IPS DF 6.9 (cell line): ENCODE measurements around the gene NAPB.

ENCODE experiments used
- DNase-seq: peaks from one replicate; pipeline ENCODE4 v3.0.0-alpha.2; 2013; ENCODE audit warnings: low read depth, low spot score
- H3K27ac ChIP-seq: one replicate; pipeline ENCODE4 v1.5.1; 2013; ENCODE audit warnings: low read length, control low read depth
- H3K27me3 ChIP-seq: 2 replicates; pipeline ENCODE4 v1.6.1; 2013; ENCODE audit warnings: mild to moderate bottlenecking, low read length; ENCODE audit not compliant: control insufficient read depth, insufficient read depth
- H3K36me3 ChIP-seq: 2 replicates; pipeline ENCODE4 v1.6.1; 2013; ENCODE audit warnings: low read length; ENCODE audit not compliant: control insufficient read depth, insufficient read depth
- H3K4me1 ChIP-seq: 2 replicates; pipeline ENCODE4 v1.6.1; 2013; ENCODE audit warnings: low read length; ENCODE audit not compliant: control insufficient read depth, insufficient read depth
- H3K4me3 ChIP-seq: 2 replicates; pipeline ENCODE4 v1.5.1; 2013; ENCODE audit warnings: mild to moderate bottlenecking, low read length
- H3K9me3 ChIP-seq: 2 replicates; pipeline ENCODE4 v1.6.1; 2013; ENCODE audit warnings: low read length, inconsistent platforms; ENCODE audit not compliant: control insufficient read depth, insufficient read depth
- WGBS: extraction: QIAGEN DNeasy Blood & Tissue Kit; methylation state at CpG from one replicate; pipeline ENCODE4 v1.1.7; 2013; ENCODE audit warnings: mixed read lengths, missing lambda C conversion rate; ENCODE audit not compliant: insufficient read length, insufficient coverage; 5-methylcytosine and 5-hydroxymethylcytosine counted together

Gene NAPB

GRCh38 chr20:23415959-23416583 lies 5.2 kb downstream of the NAPB start:
- Histone ChIP-seq H3K36me3 (no peaks in the 10 kb centered on the region), H3K27ac (no peak overlapping the region), H3K4me3 (no peak overlapping the region), H3K4me1 (no peaks in the 10 kb centered on the region; the same call in 1 of the 2 replicates), H3K27me3 (no peaks in the 10 kb centered on the region), H3K9me3 (no peaks in the 10 kb centered on the region)
- WGBS, result no CpG with 5 or more reads among the region's 6 CpGs
- DNase-seq, result no peak

GRCh38 chr20:23415555-23415954 lies 5.7 kb downstream of the NAPB start:
- no peaks in the 10 kb centered on the region for H3K36me3 ChIP-seq
- no peak overlapping the region for H3K4me3 ChIP-seq
- no CpG with 5 or more reads among the region's 5 CpGs for WGBS
- no peak overlapping the region for H3K27ac ChIP-seq
- H3K4me1 ChIP-seq, result no peaks in the 10 kb centered on the region; the same call in 1 of the 2 replicates
- no peaks in the 10 kb centered on the region for H3K27me3 ChIP-seq
- no peak for DNase-seq
- H3K9me3 ChIP-seq, result no peaks in the 10 kb centered on the region

GRCh38 chr20:23414526-23415188 lies 6.6 kb downstream of the NAPB start:
- Histone ChIP-seq H3K27me3 (no peaks in the 10 kb centered on the region), H3K36me3 (no peaks in the 10 kb centered on the region), H3K4me3 (no peak overlapping the region), H3K4me1 (no peaks in the 10 kb centered on the region), H3K27ac (no peak overlapping the region), H3K9me3 (no peaks in the 10 kb centered on the region)
- no peak for DNase-seq
- no CpG with 5 or more reads among the region's 1 CpG for WGBS

- no peaks in the 10 kb centered on the region for H3K9me3 ChIP-seq
- WGBS, result no CpG with 5 or more reads among the region's 3 CpGs
- no peaks in the 10 kb centered on the region for H3K4me1 ChIP-seq
- H3K36me3 ChIP-seq, result no peaks in the 10 kb centered on the region
- H3K27me3 ChIP-seq, result no peaks in the 10 kb centered on the region
- H3K4me3 ChIP-seq, result no peak overlapping the region
- DNase-seq, result no peak
- no peak overlapping the region for H3K27ac ChIP-seq
These were observed 7.3 kb downstream of the NAPB start for GRCh38 chr20:23413862-23414422.

GRCh38 chr20:23412026-23412425 lies 9.3 kb downstream of the NAPB start:
- Histone ChIP-seq H3K4me1 (no peaks in the 10 kb centered on the region), H3K4me3 (no peak overlapping the region), H3K9me3 (no peaks in the 10 kb centered on the region), H3K36me3 (no peaks in the 10 kb centered on the region), H3K27ac (no peak overlapping the region), H3K27me3 (no peaks in the 10 kb centered on the region)
- DNase-seq, result no peak
- no CpG with 5 or more reads among the region's 1 CpG for WGBS

- WGBS, result no CpG with 5 or more reads among the region's 3 CpGs
- no peaks in the 10 kb centered on the region for H3K27me3 ChIP-seq
- no peaks in the 10 kb centered on the region for H3K4me1 ChIP-seq
- H3K9me3 ChIP-seq, result no peaks in the 10 kb centered on the region
- no peak overlapping the region for H3K4me3 ChIP-seq
- no peak overlapping the region for H3K27ac ChIP-seq
- no peaks in the 10 kb centered on the region for H3K36me3 ChIP-seq
- DNase-seq, result no peak
These were observed 10.2 kb downstream of the NAPB start for GRCh38 chr20:23410916-23411695.

GRCh38 chr20:23409800-23410199 lies 11.5 kb downstream of the NAPB start:
- Histone ChIP-seq H3K27ac (no peak overlapping the region), H3K4me1 (no peaks in the 10 kb centered on the region), H3K9me3 (no peaks in the 10 kb centered on the region), H3K27me3 (no peaks in the 10 kb centered on the region), H3K4me3 (no peak overlapping the region), H3K36me3 (no peaks in the 10 kb centered on the region)
- WGBS, result no CpG with 5 or more reads among the region's 3 CpGs
- DNase-seq, result no peak

- H3K27me3 ChIP-seq, result no peaks in the 10 kb centered on the region
- no peak for DNase-seq
- H3K36me3 ChIP-seq, result no peaks in the 10 kb centered on the region
- no CpG with 5 or more reads among the region's 2 CpGs for WGBS
- H3K27ac ChIP-seq, result no peak overlapping the region
- H3K4me3 ChIP-seq, result no peak overlapping the region
- no peaks in the 10 kb centered on the region for H3K9me3 ChIP-seq
- no peaks in the 10 kb centered on the region for H3K4me1 ChIP-seq
These were observed 12.3 kb downstream of the NAPB start for GRCh38 chr20:23408957-23409356.

GRCh38 chr20:23407781-23408464 lies 13.4 kb downstream of the NAPB start:
- no peak for DNase-seq
- no peaks in the 10 kb centered on the region for H3K4me1 ChIP-seq
- H3K4me3 ChIP-seq, result no peak overlapping the region
- WGBS, result no CpG with 5 or more reads among the region's 2 CpGs
- H3K27ac ChIP-seq, result no peak overlapping the region
- H3K27me3 ChIP-seq, result no peaks in the 10 kb centered on the region
- no peaks in the 10 kb centered on the region for H3K36me3 ChIP-seq
- H3K9me3 ChIP-seq, result no peaks in the 10 kb centered on the region

GRCh38 chr20:23406880-23407279 lies 14.4 kb downstream of the NAPB start:
- Histone ChIP-seq H3K9me3 (no peaks in the 10 kb centered on the region), H3K27me3 (no peaks in the 10 kb centered on the region), H3K36me3 (no peaks in the 10 kb centered on the region), H3K27ac (no peak overlapping the region), H3K4me1 (no peaks in the 10 kb centered on the region), H3K4me3 (no peak overlapping the region)
- DNase-seq, result no peak
- 100% methylated on average over 1 of the region's 1 CpG for WGBS
